SK-N-MC (cell line): ENCODE data around the gene ING3.

Experiments
- EZH2 ChIP-seq: fragments of 200-600 bp; sonication (generic); IDR thresholded peaks from one replicate; pipeline ENCODE4 v1.6.1; 2017; ENCODE audit warnings: antibody characterized with exemption
- POLR2AphosphoS5 ChIP-seq: IDR thresholded peaks from 2 replicates; pipeline ENCODE4 v1.6.1; 2012; ENCODE audit warnings: mild to moderate bottlenecking, low read depth, low read length, borderline replicate concordance

DNA sequence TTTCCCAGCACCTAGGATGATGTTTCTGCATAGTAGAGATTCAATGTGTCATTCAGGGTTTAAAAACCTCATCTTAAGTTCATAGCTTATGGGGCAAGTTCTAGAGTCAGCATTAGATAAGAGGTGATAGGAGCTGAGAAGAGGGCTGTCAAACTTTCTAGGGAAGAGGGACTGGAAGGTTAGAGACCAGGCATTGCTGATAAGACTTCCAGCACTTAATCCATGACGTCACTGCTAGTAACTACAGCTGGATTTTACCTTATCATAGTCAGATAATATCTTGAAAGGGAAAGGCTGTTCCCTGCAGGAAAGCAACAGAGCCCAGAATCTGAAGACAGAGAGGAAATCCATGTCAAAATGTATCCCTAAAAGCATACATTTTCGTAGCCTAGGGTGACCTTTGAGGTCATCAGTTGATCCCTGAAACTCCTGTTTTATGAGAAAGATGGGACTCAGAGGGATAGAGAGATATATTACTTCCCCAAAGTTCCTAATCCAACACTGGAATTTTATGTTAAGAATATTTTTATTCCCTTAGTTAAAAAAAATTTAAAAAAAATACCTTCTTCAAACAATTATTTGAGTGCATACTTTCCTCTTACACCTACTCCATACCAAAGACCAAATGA lies 34.7 kb downstream of the ING3 start:
- TF ChIP-seq POLR2AphosphoS5 (no peak), EZH2 (no peak)
